GM23338 (cell line): ENCODE data around the gene RICTOR. TPM values are rescaled to one million over a fixed set of nuclear protein-coding genes. Genes with fewer than 3 reads are reported as not detected.
"Not testable (repeated sequence)": the region's sequence is repeated elsewhere in the genome, so short reads cannot be mapped to it uniquely, and the experiment has no call there.

Experiments
- ATAC-seq: fragments of 200-7000 bp; cut with Tn5 transposase; 3 replicates; pipeline ENCODE4 v1.9.1; 2020
- DNase-seq: peaks from one replicate; pipeline ENCODE4 v3.0.0-alpha.2; 2015; ENCODE audit warnings: low spot score
- H2AFZ ChIP-seq: fragments of 200-600 bp; sonication (generic); 2 replicates; pipeline ENCODE4 v1.8.0; 2016; ENCODE audit warnings: antibody characterized with exemption, mild to moderate bottlenecking, moderate library complexity
- H3F3A ChIP-seq: fragments of 200-600 bp; sonication (generic); replicated peaks from 2 replicates; pipeline ENCODE4 v1.8.0; 2017; ENCODE audit warnings: antibody characterized with exemption, mixed run types, low read depth
- H3K27ac ChIP-seq: fragments of 200-600 bp; sonication (generic); 2 replicates; pipeline ENCODE4 v1.6.1; 2016; ENCODE audit warnings: low read depth
- H3K27me3 ChIP-seq: fragments of 200-600 bp; sonication (generic); 2 replicates; pipeline ENCODE4 v1.8.0; 2016; ENCODE audit warnings: mild to moderate bottlenecking, mixed run types, moderate library complexity; ENCODE audit not compliant: insufficient read depth
- H3K36me3 ChIP-seq: fragments of 200-600 bp; sonication (generic); 2 replicates; pipeline ENCODE4 v1.8.0; 2016; ENCODE audit warnings: mild to moderate bottlenecking; ENCODE audit not compliant: insufficient read depth
- H3K4me1 ChIP-seq: fragments of 200-600 bp; sonication (generic); 2 replicates; pipeline ENCODE4 v1.8.0; 2016; ENCODE audit warnings: mild to moderate bottlenecking, moderate library complexity; ENCODE audit not compliant: insufficient read depth
- H3K4me2 ChIP-seq: fragments of 200-600 bp; sonication (generic); 2 replicates; pipeline ENCODE4 v1.7.1; 2017; ENCODE audit warnings: mixed run types
- H3K4me3 ChIP-seq: fragments of 200-600 bp; sonication (generic); 2 replicates; pipeline ENCODE4 v1.6.1; 2016; ENCODE audit warnings: mixed run types
- H3K79me2 ChIP-seq: fragments of 200-600 bp; sonication (generic); replicated peaks from 2 replicates; pipeline ENCODE4 v1.8.0; 2017; ENCODE audit warnings: mild to moderate bottlenecking; ENCODE audit not compliant: insufficient read depth
- H3K9me2 ChIP-seq: fragments of 200-600 bp; sonication (generic); 2 replicates; pipeline ENCODE4 v1.8.0; 2017; ENCODE audit not compliant: insufficient read depth
- H4K20me1 ChIP-seq: fragments of 200-600 bp; sonication (generic); replicated peaks from 2 replicates; pipeline ENCODE4 v1.8.0; 2017; ENCODE audit warnings: mild to moderate bottlenecking; ENCODE audit not compliant: insufficient read depth
- H3K27ac Mint-ChIP-seq: 2 replicates; pipeline ENCODE4 v1.8.0; 2020; ENCODE audit warnings: inconsistent platforms, mild to moderate bottlenecking, moderate library complexity, mixed read lengths
- H3K27me3 Mint-ChIP-seq: 3 replicates; pipeline ENCODE4 v1.8.0; 2022; ENCODE audit warnings: low read depth, mild to moderate bottlenecking, moderate library complexity, mixed read lengths, inconsistent platforms; ENCODE audit not compliant: insufficient read depth, poor library complexity
- H3K36me3 Mint-ChIP-seq: 3 replicates; pipeline ENCODE4 v1.8.0; 2021; ENCODE audit warnings: low read depth, mild to moderate bottlenecking, inconsistent platforms, moderate library complexity, mixed read lengths
- H3K4me1 Mint-ChIP-seq: 3 replicates; pipeline ENCODE4 v1.8.0; 2020; ENCODE audit warnings: mild to moderate bottlenecking, inconsistent platforms, mixed read lengths
- H3K4me3 Mint-ChIP-seq: 3 replicates; pipeline ENCODE4 v1.8.0; 2021; ENCODE audit warnings: moderate library complexity, mild to moderate bottlenecking, inconsistent platforms, mixed read lengths
- H3K9me3 Mint-ChIP-seq: 3 replicates; pipeline ENCODE4 v1.8.0; 2020; ENCODE audit warnings: moderate library complexity, mild to moderate bottlenecking, inconsistent platforms, mixed read lengths
- CREB1 ChIP-seq: fragments of 250-450 bp; sonication (Bioruptor Pico); IDR thresholded peaks from 2 replicates; pipeline ENCODE4 v1.5.0; 2020; ENCODE audit warnings: low read depth, mild to moderate bottlenecking, moderate library complexity
- EZH2phosphoT487 ChIP-seq: fragments of 200-600 bp; sonication (generic); IDR thresholded peaks from one replicate; pipeline ENCODE4 v1.8.1; 2018; ENCODE audit warnings: antibody characterized with exemption; ENCODE audit not compliant: unreplicated experiment
- POLR2AphosphoS5 ChIP-seq: IDR thresholded peaks from 2 replicates; pipeline ENCODE4 v1.6.1; 2016; ENCODE audit warnings: antibody characterized with exemption, low read depth
- REST ChIP-seq: IDR thresholded peaks from one replicate; pipeline ENCODE4 v1.6.1; 2018; ENCODE audit warnings: antibody characterized with exemption; ENCODE audit not compliant: unreplicated experiment
- STAT1 ChIP-seq: IDR thresholded peaks from one replicate; pipeline ENCODE4 v1.6.1; 2016; ENCODE audit warnings: antibody characterized with exemption; ENCODE audit not compliant: unreplicated experiment
- ZNF114 ChIP-seq: fragments of 250-450 bp; sonication (Bioruptor Pico); IDR thresholded peaks from 2 replicates; pipeline ENCODE4 v1.5.0; 2020; ENCODE audit warnings: mild to moderate bottlenecking, moderate library complexity
- ZNF462 ChIP-seq: fragments of 250-450 bp; sonication (Bioruptor Pico); IDR thresholded peaks from 2 replicates; pipeline ENCODE4 v1.5.0; 2020; ENCODE audit warnings: mild to moderate bottlenecking, moderate library complexity
- polyA plus RNA-seq: library from polyadenylated mRNA; unstranded; fragments of >200 nt; fragmentation: Nextera tagmentation; extraction: Ambion mirVana; gene quantifications from 2 replicates; pipeline ENCODE4 v1.2.1, GENCODE V29; 2016
- total RNA-seq: library from RNA; depleted of rRNA; stranded (reverse); fragments of >200 nt; shearing (Covaris generic); gene quantifications from 2 replicates; pipeline ENCODE4 v1.2.3, GENCODE V29; 2014

The RICTOR gene
- total and polyA plus RNA-seq, 2 experiments from 2014 or later, result 9.9 to 27.4 TPM

DNA sequence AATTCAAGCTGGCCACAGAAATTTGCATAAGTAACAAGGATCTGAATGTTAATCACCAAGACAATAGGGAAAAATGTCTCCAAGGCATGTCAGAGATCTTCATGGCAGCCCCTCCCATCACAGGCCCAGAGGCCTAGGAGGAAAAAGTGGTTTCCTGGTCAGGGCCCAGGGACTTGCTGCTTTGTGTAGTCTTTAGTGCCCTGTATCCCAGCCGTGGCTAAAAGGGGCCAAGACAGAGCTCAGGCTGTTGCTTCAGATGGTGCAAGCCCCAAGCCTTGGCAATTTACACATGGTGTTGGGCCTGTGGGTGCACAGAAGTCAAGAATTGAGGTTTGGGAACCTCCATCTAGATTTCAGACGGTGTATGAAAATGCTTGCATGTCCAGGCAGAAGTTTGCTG is 63.2 kb downstream of the RICTOR start:
- not testable (repeated sequence) for H3K27me3 Mint-ChIP-seq, H3K4me3 ChIP-seq

GRCh38 chr5:39009981-39010380 is 64.2 kb downstream of the RICTOR start:
- no peak overlapping the region for H3K4me2 ChIP-seq
- no peaks in the 10 kb centered on the region for H3K27me3 ChIP-seq
- H3K9me3 Mint-ChIP-seq, result peaks cover 31% of the 10 kb centered on the region
- TF ChIP-seq REST (no peak), POLR2AphosphoS5 (no peak)
- no peaks in the 10 kb centered on the region for H3K27me3 Mint-ChIP-seq
- no peak overlapping the region for H2AFZ ChIP-seq
- H3K36me3 ChIP-seq, result 0 out of 2 replicates have a peak, but pooled peaks cover 6% of the 10 kb centered on the region
- H3K27ac Mint-ChIP-seq, result no peak overlapping the region
- H3K27ac ChIP-seq, result no peak overlapping the region
- DNase-seq (no peak), ATAC-seq (no peak)
- H3K79me2 ChIP-seq, result 0 out of 2 replicates have a peak, but pooled peaks cover under 1% of the 10 kb centered on the region
- peaks cover 9% of the 10 kb centered on the region; the same call in 2 of the 3 replicates for H3K4me1 Mint-ChIP-seq
- H3K4me3 ChIP-seq, result no peak overlapping the region
- no peak overlapping the region for H3K4me3 Mint-ChIP-seq
- no peaks in the 10 kb centered on the region for H3F3A ChIP-seq
- H4K20me1 ChIP-seq, result no peaks in the 10 kb centered on the region
- H3K4me1 ChIP-seq, result no peaks in the 10 kb centered on the region; the same call in 1 of the 2 replicates
- H3K36me3 Mint-ChIP-seq, result peaks cover 35% of the 10 kb centered on the region
- H3K9me2 ChIP-seq, result no peaks in the 10 kb centered on the region

More for the DNA sequence above, 63.2 kb downstream of the RICTOR start:
- H3F3A ChIP-seq, H4K20me1 ChIP-seq, H3K4me1 ChIP-seq, DNase-seq, H3K27me3 ChIP-seq, H2AFZ ChIP-seq, H3K36me3 ChIP-seq, H3K27ac Mint-ChIP-seq, H3K4me2 ChIP-seq, H3K79me2 ChIP-seq, H3K27ac ChIP-seq, H3K4me3 Mint-ChIP-seq, ATAC-seq, H3K9me2 ChIP-seq, H3K4me1 Mint-ChIP-seq: not testable (repeated sequence)
- Mint-ChIP-seq H3K9me3 (peaks cover 31% of the 10 kb centered on the region), H3K36me3 (peaks cover 38% of the 10 kb centered on the region)

DNA sequence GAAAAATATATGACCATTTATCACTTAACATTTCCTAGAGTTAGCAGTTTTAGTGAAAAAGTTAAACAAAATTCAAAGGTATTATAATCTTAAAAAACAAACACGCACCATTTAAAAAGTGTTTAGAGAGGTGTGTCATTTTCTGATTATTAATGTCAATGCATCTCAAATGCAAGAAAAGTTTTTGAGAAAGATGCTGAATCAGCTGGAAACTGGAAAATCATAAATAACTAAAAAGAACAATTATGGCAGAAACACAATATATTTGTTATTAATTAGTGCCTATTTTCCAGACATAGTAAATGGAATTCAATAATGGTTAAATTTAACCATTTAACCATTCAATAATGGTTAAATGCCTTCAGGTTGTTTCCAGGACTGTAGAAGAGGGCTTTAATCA is 64.9 kb downstream of the RICTOR start:
- no peaks in the 10 kb centered on the region; the same call in 1 of the 2 replicates for H3K4me1 ChIP-seq
- H2AFZ ChIP-seq, result no peak overlapping the region
- H3K27me3 ChIP-seq, result no peaks in the 10 kb centered on the region
- H3K4me1 Mint-ChIP-seq, result peaks cover 9% of the 10 kb centered on the region; the same call in 2 of the 3 replicates
- H3F3A ChIP-seq, result no peaks in the 10 kb centered on the region
- H3K36me3 Mint-ChIP-seq, result peaks cover 35% of the 10 kb centered on the region
- H3K36me3 ChIP-seq, result 0 out of 2 replicates have a peak, but pooled peaks cover 6% of the 10 kb centered on the region
- DNase-seq (no peak), ATAC-seq (no peak)
- no peaks in the 10 kb centered on the region for H3K9me2 ChIP-seq
- H3K27ac ChIP-seq, result no peak overlapping the region
- no peak overlapping the region for H3K4me3 ChIP-seq
- no peaks in the 10 kb centered on the region for H3K79me2 ChIP-seq
- no peaks in the 10 kb centered on the region for H4K20me1 ChIP-seq
- no peak overlapping the region for H3K27ac Mint-ChIP-seq
- peaks cover 31% of the 10 kb centered on the region for H3K9me3 Mint-ChIP-seq
- no peak overlapping the region for H3K4me2 ChIP-seq
- no peak overlapping the region for H3K4me3 Mint-ChIP-seq
- H3K27me3 Mint-ChIP-seq, result no peaks in the 10 kb centered on the region
- TF ChIP-seq POLR2AphosphoS5, result no peak
- TF ChIP-seq ZNF114 (CRISPR knock-in tag), result no peak
- no peak for TF ChIP-seq STAT1
- no peak for TF ChIP-seq ZNF462 (CRISPR knock-in tag)
- no peak for TF ChIP-seq EZH2phosphoT487
- TF ChIP-seq CREB1 (CRISPR knock-in tag), result no peak
